Measurements from ENCODE around the gene TANGO2.

GRCh38 chr22:20057596-20058268 is 36.8 kb downstream of the TANGO2 start:
- no peak for TF ChIP-seq POLR2A (IDR thresholded peaks at IDR 0.05)
- no peak for TF ChIP-seq CTCF (IDR thresholded peaks at IDR 0.05)
